GM23338 (cell line): ENCODE results near the gene TIMM21. TPM values are rescaled to one million over a fixed set of nuclear protein-coding genes. Genes with fewer than 3 reads are reported as not detected.

ENCODE experiments used
- ATAC-seq: fragments of 200-7000 bp; cut with Tn5 transposase; 3 replicates; pipeline ENCODE4 v1.9.1; 2020
- DNase-seq: peaks from one replicate; pipeline ENCODE4 v3.0.0-alpha.2; 2015; ENCODE audit warnings: low spot score
- H2AFZ ChIP-seq: fragments of 200-600 bp; sonication (generic); 2 replicates; pipeline ENCODE4 v1.8.0; 2016; ENCODE audit warnings: antibody characterized with exemption, mild to moderate bottlenecking, moderate library complexity
- H3F3A ChIP-seq: fragments of 200-600 bp; sonication (generic); replicated peaks from 2 replicates; pipeline ENCODE4 v1.8.0; 2017; ENCODE audit warnings: antibody characterized with exemption, mixed run types, low read depth
- H3K27ac ChIP-seq: fragments of 200-600 bp; sonication (generic); 2 replicates; pipeline ENCODE4 v1.6.1; 2016; ENCODE audit warnings: low read depth
- H3K27me3 ChIP-seq: fragments of 200-600 bp; sonication (generic); 2 replicates; pipeline ENCODE4 v1.8.0; 2016; ENCODE audit warnings: mild to moderate bottlenecking, mixed run types, moderate library complexity; ENCODE audit not compliant: insufficient read depth
- H3K36me3 ChIP-seq: fragments of 200-600 bp; sonication (generic); 2 replicates; pipeline ENCODE4 v1.8.0; 2016; ENCODE audit warnings: mild to moderate bottlenecking; ENCODE audit not compliant: insufficient read depth
- H3K4me1 ChIP-seq: fragments of 200-600 bp; sonication (generic); 2 replicates; pipeline ENCODE4 v1.8.0; 2016; ENCODE audit warnings: mild to moderate bottlenecking, moderate library complexity; ENCODE audit not compliant: insufficient read depth
- H3K4me2 ChIP-seq: fragments of 200-600 bp; sonication (generic); 2 replicates; pipeline ENCODE4 v1.7.1; 2017; ENCODE audit warnings: mixed run types
- H3K4me3 ChIP-seq: fragments of 200-600 bp; sonication (generic); 2 replicates; pipeline ENCODE4 v1.6.1; 2016; ENCODE audit warnings: mixed run types
- H3K79me2 ChIP-seq: fragments of 200-600 bp; sonication (generic); replicated peaks from 2 replicates; pipeline ENCODE4 v1.8.0; 2017; ENCODE audit warnings: mild to moderate bottlenecking; ENCODE audit not compliant: insufficient read depth
- H3K9me2 ChIP-seq: fragments of 200-600 bp; sonication (generic); 2 replicates; pipeline ENCODE4 v1.8.0; 2017; ENCODE audit not compliant: insufficient read depth
- H4K20me1 ChIP-seq: fragments of 200-600 bp; sonication (generic); replicated peaks from 2 replicates; pipeline ENCODE4 v1.8.0; 2017; ENCODE audit warnings: mild to moderate bottlenecking; ENCODE audit not compliant: insufficient read depth
- H3K27ac Mint-ChIP-seq: 2 replicates; pipeline ENCODE4 v1.8.0; 2020; ENCODE audit warnings: inconsistent platforms, mild to moderate bottlenecking, moderate library complexity, mixed read lengths
- H3K27me3 Mint-ChIP-seq: 3 replicates; pipeline ENCODE4 v1.8.0; 2022; ENCODE audit warnings: low read depth, mild to moderate bottlenecking, moderate library complexity, mixed read lengths, inconsistent platforms; ENCODE audit not compliant: insufficient read depth, poor library complexity
- H3K36me3 Mint-ChIP-seq: 3 replicates; pipeline ENCODE4 v1.8.0; 2021; ENCODE audit warnings: low read depth, mild to moderate bottlenecking, inconsistent platforms, moderate library complexity, mixed read lengths
- H3K4me1 Mint-ChIP-seq: 3 replicates; pipeline ENCODE4 v1.8.0; 2020; ENCODE audit warnings: mild to moderate bottlenecking, inconsistent platforms, mixed read lengths
- H3K4me3 Mint-ChIP-seq: 3 replicates; pipeline ENCODE4 v1.8.0; 2021; ENCODE audit warnings: moderate library complexity, mild to moderate bottlenecking, inconsistent platforms, mixed read lengths
- H3K9me3 Mint-ChIP-seq: 3 replicates; pipeline ENCODE4 v1.8.0; 2020; ENCODE audit warnings: moderate library complexity, mild to moderate bottlenecking, inconsistent platforms, mixed read lengths
- CREB1 ChIP-seq: fragments of 250-450 bp; sonication (Bioruptor Pico); IDR thresholded peaks from 2 replicates; pipeline ENCODE4 v1.5.0; 2020; ENCODE audit warnings: low read depth, mild to moderate bottlenecking, moderate library complexity
- EZH2phosphoT487 ChIP-seq: fragments of 200-600 bp; sonication (generic); IDR thresholded peaks from one replicate; pipeline ENCODE4 v1.8.1; 2018; ENCODE audit warnings: antibody characterized with exemption; ENCODE audit not compliant: unreplicated experiment
- JUNB ChIP-seq: IDR thresholded peaks from one replicate; pipeline ENCODE4 v1.6.1; 2016; ENCODE audit warnings: antibody characterized with exemption; ENCODE audit not compliant: unreplicated experiment
- NANOG ChIP-seq: IDR thresholded peaks from 2 replicates; pipeline ENCODE4 v1.6.1; 2016; ENCODE audit warnings: antibody characterized with exemption, borderline replicate concordance
- POLR2AphosphoS5 ChIP-seq: IDR thresholded peaks from 2 replicates; pipeline ENCODE4 v1.6.1; 2016; ENCODE audit warnings: antibody characterized with exemption, low read depth
- REST ChIP-seq: IDR thresholded peaks from one replicate; pipeline ENCODE4 v1.6.1; 2018; ENCODE audit warnings: antibody characterized with exemption; ENCODE audit not compliant: unreplicated experiment
- STAT1 ChIP-seq: IDR thresholded peaks from one replicate; pipeline ENCODE4 v1.6.1; 2016; ENCODE audit warnings: antibody characterized with exemption; ENCODE audit not compliant: unreplicated experiment
- ZNF114 ChIP-seq: fragments of 250-450 bp; sonication (Bioruptor Pico); IDR thresholded peaks from 2 replicates; pipeline ENCODE4 v1.5.0; 2020; ENCODE audit warnings: mild to moderate bottlenecking, moderate library complexity
- ZNF462 ChIP-seq: fragments of 250-450 bp; sonication (Bioruptor Pico); IDR thresholded peaks from 2 replicates; pipeline ENCODE4 v1.5.0; 2020; ENCODE audit warnings: mild to moderate bottlenecking, moderate library complexity
- polyA plus RNA-seq: library from polyadenylated mRNA; unstranded; fragments of >200 nt; fragmentation: Nextera tagmentation; extraction: Ambion mirVana; gene quantifications from 2 replicates; pipeline ENCODE4 v1.2.1, GENCODE V29; 2016
- total RNA-seq: library from RNA; depleted of rRNA; stranded (reverse); fragments of >200 nt; shearing (Covaris generic); gene quantifications from 2 replicates; pipeline ENCODE4 v1.2.3, GENCODE V29; 2014
- TF ChIP-seq, protein P1 (sequence below), 2 experiments: fragments of 200-600 bp in 1 of 2; sonication (generic) in 1 of 2; conservative IDR thresholded peaks; 2 replicates each; pipeline versions ENCODE4 v1.5.1 to v1.6.1; 2016 to 2017; ENCODE audit warnings: antibody characterized with exemption in 2 of 2, low read depth in 2 of 2, mild to moderate bottlenecking in 2 of 2, moderate library complexity in 1 of 2

TIMM21 gene
- total and polyA plus RNA-seq, 2 experiments from 2014 or later = 49.2 to 97.6 TPM

- ATAC-seq (no peak), DNase-seq (no peak)
- no peak overlapping the region for H3K27ac Mint-ChIP-seq
- H3K9me2 ChIP-seq = no peaks in the 10 kb centered on the region; the same call in 1 of the 2 replicates
- H3K4me3 Mint-ChIP-seq = no peak overlapping the region
- no peaks in the 10 kb centered on the region for H3K27me3 ChIP-seq
- peaks cover 1% of the 10 kb centered on the region for H3K9me3 Mint-ChIP-seq
- no peaks in the 10 kb centered on the region for H3F3A ChIP-seq
- no peak overlapping the region for H3K27ac ChIP-seq
- H3K36me3 Mint-ChIP-seq = no peaks in the 10 kb centered on the region; the same call in 2 of the 3 replicates
- H3K4me1 ChIP-seq = peaks cover 5% of the 10 kb centered on the region
- no peaks in the 10 kb centered on the region for H3K36me3 ChIP-seq
- H4K20me1 ChIP-seq = no peaks in the 10 kb centered on the region
- peaks cover 19% of the 10 kb centered on the region for H3K4me1 Mint-ChIP-seq
- no peaks in the 10 kb centered on the region for H3K79me2 ChIP-seq
- H3K4me2 ChIP-seq = no peak overlapping the region
- no peak for TF ChIP-seq ZNF462 (CRISPR knock-in tag)
- no peak for TF ChIP-seq REST
- TF ChIP-seq CREB1 (CRISPR knock-in tag) = no peak
- no peak for TF ChIP-seq JUNB
- no peak for TF ChIP-seq ZNF114 (CRISPR knock-in tag)
- no peak for TF ChIP-seq EZH2phosphoT487
- TF ChIP-seq STAT1 = no peak
- no peak for TF ChIP-seq POLR2AphosphoS5
- TF ChIP-seq, protein P1, sequence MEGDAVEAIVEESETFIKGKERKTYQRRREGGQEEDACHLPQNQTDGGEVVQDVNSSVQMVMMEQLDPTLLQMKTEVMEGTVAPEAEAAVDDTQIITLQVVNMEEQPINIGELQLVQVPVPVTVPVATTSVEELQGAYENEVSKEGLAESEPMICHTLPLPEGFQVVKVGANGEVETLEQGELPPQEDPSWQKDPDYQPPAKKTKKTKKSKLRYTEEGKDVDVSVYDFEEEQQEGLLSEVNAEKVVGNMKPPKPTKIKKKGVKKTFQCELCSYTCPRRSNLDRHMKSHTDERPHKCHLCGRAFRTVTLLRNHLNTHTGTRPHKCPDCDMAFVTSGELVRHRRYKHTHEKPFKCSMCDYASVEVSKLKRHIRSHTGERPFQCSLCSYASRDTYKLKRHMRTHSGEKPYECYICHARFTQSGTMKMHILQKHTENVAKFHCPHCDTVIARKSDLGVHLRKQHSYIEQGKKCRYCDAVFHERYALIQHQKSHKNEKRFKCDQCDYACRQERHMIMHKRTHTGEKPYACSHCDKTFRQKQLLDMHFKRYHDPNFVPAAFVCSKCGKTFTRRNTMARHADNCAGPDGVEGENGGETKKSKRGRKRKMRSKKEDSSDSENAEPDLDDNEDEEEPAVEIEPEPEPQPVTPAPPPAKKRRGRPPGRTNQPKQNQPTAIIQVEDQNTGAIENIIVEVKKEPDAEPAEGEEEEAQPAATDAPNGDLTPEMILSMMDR (conservative IDR thresholded peaks at IDR 0.05; ENCODE audit: low read depth in 2 of 2) = no peak
- TF ChIP-seq NANOG = no peak
- H3K4me3 ChIP-seq = no peak overlapping the region
- no peak overlapping the region for H2AFZ ChIP-seq
- peaks cover 9% of the 10 kb centered on the region for H3K27me3 Mint-ChIP-seq
Measured at GRCh38 chr18:74198453-74198852, 50.1 kb downstream of the TIMM21 start.
